HG02870 (cell line): ENCODE results near the gene HGFAC.
"Not testable (repeated sequence)": the region's sequence is repeated elsewhere in the genome, so short reads cannot be mapped to it uniquely, and the experiment has no call there.

Experiments used
- ATAC-seq: cut with Tn5 transposase; IDR thresholded peaks from one replicate; pipeline ENCODE4 v1.9.1; 2021; ENCODE audit warnings: mild to moderate bottlenecking, moderate library complexity; ENCODE audit not compliant: unreplicated experiment

Gene HGFAC

GRCh38 chr4:3440979-3441500, 728 bp upstream of the HGFAC start:
- ATAC-seq: no peak

GRCh38 chr4:3442460-3442958, 741 bp downstream of the HGFAC start:
- ATAC-seq: no peak

- ATAC-seq: no peak
Measured at GRCh38 chr4:3442959-3443749, 1.4 kb downstream of the HGFAC start.

GRCh38 chr4:3443750-3444309, 2.1 kb downstream of the HGFAC start:
- no peak for ATAC-seq

GRCh38 chr4:3444351-3445110, 2.8 kb downstream of the HGFAC start:
- ATAC-seq: no peak

- no peak for ATAC-seq
Measured at GRCh38 chr4:3445111-3445820, 3.5 kb downstream of the HGFAC start.

- no peak for ATAC-seq
Measured at GRCh38 chr4:3445829-3446545, 4.2 kb downstream of the HGFAC start.

GRCh38 chr4:3446631-3447320, 5.0 kb downstream of the HGFAC start:
- no peak for ATAC-seq

- ATAC-seq: no peak
Measured at GRCh38 chr4:3447431-3448395, 5.9 kb downstream of the HGFAC start.

GRCh38 chr4:3449047-3449573, 7.3 kb downstream of the HGFAC start:
- ATAC-seq: no peak

GRCh38 chr4:3449574-3450534, 8.1 kb downstream of the HGFAC start:
- no peak for ATAC-seq

- ATAC-seq: no peak
Measured at GRCh38 chr4:3450643-3451042, 8.9 kb downstream of the HGFAC start.

GRCh38 chr4:3451956-3452355, 10.2 kb downstream of the HGFAC start:
- ATAC-seq: no peak

GRCh38 chr4:3452376-3452775, 10.6 kb downstream of the HGFAC start:
- no peak for ATAC-seq

- ATAC-seq: not testable (repeated sequence)
Measured at GRCh38 chr4:3455596-3455995, 13.8 kb downstream of the HGFAC start.

GRCh38 chr4:3458371-3458770, 16.6 kb downstream of the HGFAC start:
- ATAC-seq: no peak

GRCh38 chr4:3459156-3459555, 17.4 kb downstream of the HGFAC start:
- ATAC-seq: not testable (repeated sequence)
